Large intestine (tissue), 3 donors: ENCODE results near the gene NOL4L. TPM values are rescaled to one million over a fixed set of nuclear protein-coding genes. Genes with fewer than 3 reads are reported as not detected.
A peak's percentile ranks its signal among the peaks of the same experiment; 100 is the strongest.

ENCODE experiments used
- DNase-seq, 2 donors: peaks; one replicate each; pipeline versions ENCODE4 v3.0.0 to v3.0.0-alpha.2; 2013
- H3K27ac ChIP-seq: one replicate; pipeline ENCODE4 v1.5.1; 2013; ENCODE audit warnings: low read length
- H3K27me3 ChIP-seq: 2 replicates; pipeline ENCODE4 v1.6.1; 2013; ENCODE audit warnings: low read length; ENCODE audit not compliant: control insufficient read depth, insufficient read depth
- H3K36me3 ChIP-seq: 2 replicates; pipeline ENCODE4 v1.6.1; 2013; ENCODE audit warnings: low read length; ENCODE audit not compliant: control insufficient read depth, insufficient read depth
- H3K4me1 ChIP-seq: one replicate; pipeline ENCODE4 v1.6.1; 2013; ENCODE audit warnings: low read length; ENCODE audit not compliant: control insufficient read depth, insufficient read depth
- H3K4me3 ChIP-seq: one replicate; pipeline ENCODE4 v1.5.1; 2013; ENCODE audit warnings: low read length
- H3K9me3 ChIP-seq: one replicate; pipeline ENCODE4 v1.6.1; 2013; ENCODE audit warnings: mild to moderate bottlenecking, low read depth, low read length, moderate library complexity; ENCODE audit not compliant: control insufficient read depth
- WGBS: methylation state at CpG from one replicate; pipeline ENCODE4 v1.1.5; 2013; ENCODE audit warnings: low lambda C conversion rate; ENCODE audit not compliant: insufficient coverage; 5-methylcytosine and 5-hydroxymethylcytosine counted together
- polyA plus RNA-seq: library from polyadenylated mRNA; unstranded; fragments of 120-200 nt; gene quantifications from one replicate; pipeline ENCODE4 v1.2.1, GENCODE V29; 2013

NOL4L gene
- polyA plus RNA-seq, 1 donor, result 81.7 TPM

GRCh38 chr20:32474967-32475811, 109.9 kb downstream of the NOL4L start:
- peak; percentile 96 to 99 for DNase-seq
- H3K27ac ChIP-seq, result peak overlapping the region; percentile 92
- H3K36me3 ChIP-seq, result peaks cover 40% of the 10 kb centered on the region
- H3K4me3 ChIP-seq, result peak overlapping the region; percentile 66
- H3K4me1 ChIP-seq, result peaks cover 90% of the 10 kb centered on the region
- no peaks in the 10 kb centered on the region for H3K9me3 ChIP-seq
- H3K27me3 ChIP-seq, result no peaks in the 10 kb centered on the region
- WGBS, result no CpG with 5 or more reads among the region's 28 CpGs

- no peaks in the 10 kb centered on the region for H3K27me3 ChIP-seq
- H3K4me1 ChIP-seq, result peaks cover 91% of the 10 kb centered on the region
- H3K27ac ChIP-seq, result peak overlapping the region; percentile 92
- no peaks in the 10 kb centered on the region for H3K9me3 ChIP-seq
- H3K36me3 ChIP-seq, result peaks cover 46% of the 10 kb centered on the region
- WGBS, result no CpG with 5 or more reads among the region's 8 CpGs
- no peak for DNase-seq
- peak overlapping the region; percentile 66 for H3K4me3 ChIP-seq
Observed at GRCh38 chr20:32474717-32474966, 110.5 kb downstream of the NOL4L start.

- Histone ChIP-seq H3K36me3 (peaks cover 47% of the 10 kb centered on the region), H3K4me1 (peaks cover 88% of the 10 kb centered on the region), H3K4me3 (peak overlapping the region; percentile 66), H3K9me3 (no peaks in the 10 kb centered on the region), H3K27ac (peak overlapping the region; percentile 92), H3K27me3 (no peaks in the 10 kb centered on the region)
- peak in 1 of 2 donors; percentile 61 for DNase-seq
- WGBS, result no CpG with 5 or more reads among the region's 18 CpGs
Observed at GRCh38 chr20:32474009-32474716, 111.0 kb downstream of the NOL4L start.

- peak overlapping the region; percentile 92 for H3K27ac ChIP-seq
- WGBS, result 17% methylated on average over 3 of the region's 29 CpGs
- H3K4me3 ChIP-seq, result peak overlapping the region; percentile 66
- no peaks in the 10 kb centered on the region for H3K9me3 ChIP-seq
- DNase-seq, result peak; percentile 53 to 81
- no peaks in the 10 kb centered on the region for H3K27me3 ChIP-seq
- H3K36me3 ChIP-seq, result peaks cover 51% of the 10 kb centered on the region
- peaks cover 87% of the 10 kb centered on the region for H3K4me1 ChIP-seq
Observed at GRCh38 chr20:32473231-32474008, 111.7 kb downstream of the NOL4L start.

GRCh38 chr20:32472581-32473207, 112.4 kb downstream of the NOL4L start:
- no peak for DNase-seq
- Histone ChIP-seq H3K27ac (peak overlapping the region; percentile 92), H3K9me3 (no peaks in the 10 kb centered on the region), H3K27me3 (no peaks in the 10 kb centered on the region), H3K36me3 (peaks cover 57% of the 10 kb centered on the region), H3K4me1 (peaks cover 87% of the 10 kb centered on the region), H3K4me3 (peak overlapping the region; percentile 66)
- no CpG with 5 or more reads among the region's 6 CpGs for WGBS

GRCh38 chr20:32470940-32471339, 114.2 kb downstream of the NOL4L start:
- no peaks in the 10 kb centered on the region for H3K9me3 ChIP-seq
- peak overlapping the region; percentile 52 for H3K27ac ChIP-seq
- H3K4me1 ChIP-seq, result peaks cover 86% of the 10 kb centered on the region
- H3K36me3 ChIP-seq, result peaks cover 72% of the 10 kb centered on the region
- no peaks in the 10 kb centered on the region for H3K27me3 ChIP-seq
- H3K4me3 ChIP-seq, result no peak overlapping the region
- WGBS, result no CpG with 5 or more reads among the region's 9 CpGs
- DNase-seq, result no peak

- no CpG with 5 or more reads among the region's 27 CpGs for WGBS
- H3K4me3 ChIP-seq, result no peak overlapping the region
- no peaks in the 10 kb centered on the region for H3K27me3 ChIP-seq
- H3K4me1 ChIP-seq, result peaks cover 86% of the 10 kb centered on the region
- H3K36me3 ChIP-seq, result peaks cover 74% of the 10 kb centered on the region
- peak in 1 of 2 donors; percentile 57 for DNase-seq
- H3K27ac ChIP-seq, result peak overlapping the region; percentile 52
- no peaks in the 10 kb centered on the region for H3K9me3 ChIP-seq
Observed at GRCh38 chr20:32470025-32470861, 114.9 kb downstream of the NOL4L start.

- no peaks in the 10 kb centered on the region for H3K27me3 ChIP-seq
- no peak for DNase-seq
- H3K36me3 ChIP-seq, result peaks cover 81% of the 10 kb centered on the region
- no peak overlapping the region for H3K4me3 ChIP-seq
- peaks cover 86% of the 10 kb centered on the region for H3K4me1 ChIP-seq
- WGBS, result 92% methylated on average over 2 of the region's 7 CpGs
- no peaks in the 10 kb centered on the region for H3K9me3 ChIP-seq
- no peak overlapping the region for H3K27ac ChIP-seq
Observed at GRCh38 chr20:32468860-32469259, 116.3 kb downstream of the NOL4L start.

- Histone ChIP-seq H3K9me3 (no peaks in the 10 kb centered on the region), H3K4me3 (no peak overlapping the region), H3K27ac (peak overlapping the region; percentile 92), H3K27me3 (no peaks in the 10 kb centered on the region), H3K4me1 (peaks cover 89% of the 10 kb centered on the region), H3K36me3 (peaks cover 82% of the 10 kb centered on the region)
- DNase-seq, result no peak
- WGBS, result no CpG with 5 or more reads among the region's 6 CpGs
Observed at GRCh38 chr20:32468313-32468640, 116.9 kb downstream of the NOL4L start.
